ENCODE measurements around the gene IL31RA. TPM values are rescaled to one million over a fixed set of nuclear protein-coding genes. Genes with fewer than 3 reads are reported as not detected.

Gene IL31RA
- total RNA-seq, 1 donor from 2014 or later: 5.7 TPM

DNA sequence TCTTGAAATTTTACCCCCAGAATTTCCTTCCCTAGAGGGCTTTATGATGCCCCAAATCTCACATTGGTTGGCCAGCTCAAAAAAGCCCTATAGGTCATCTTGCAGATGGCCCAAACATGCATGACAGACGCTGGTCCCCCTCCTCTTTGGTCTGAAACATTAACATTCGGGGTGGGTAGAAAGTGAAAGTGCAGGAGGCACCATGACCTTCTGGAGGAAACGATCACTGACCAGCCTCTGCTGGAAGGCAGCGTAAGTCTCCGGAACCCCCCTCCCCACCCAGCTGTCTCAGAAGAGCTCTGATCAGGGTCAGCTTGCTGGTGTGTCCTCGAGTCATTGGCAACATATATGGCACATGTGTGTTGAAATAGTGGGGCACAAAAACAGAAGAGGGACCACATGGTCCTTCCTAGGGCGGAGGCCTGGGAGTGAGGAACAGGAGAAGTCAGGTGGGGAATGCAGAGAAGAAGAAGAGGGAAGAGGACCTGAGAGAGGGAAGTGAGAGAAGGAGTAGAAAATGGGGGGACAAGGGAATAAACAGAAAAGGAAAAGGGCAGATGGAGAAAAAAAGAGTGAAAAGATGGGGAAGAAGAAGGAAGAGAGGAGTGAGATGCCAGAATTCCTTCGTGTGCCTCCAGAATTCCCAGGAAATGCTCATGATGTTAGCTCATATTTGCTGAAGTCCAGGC lies 46.2 kb downstream of the IL31RA start:
- TF ChIP-seq EZH2 (IDR thresholded peaks at IDR 0.05; ENCODE audit: insufficient read depth, low read length): no peak
- TF ChIP-seq, protein P1, sequence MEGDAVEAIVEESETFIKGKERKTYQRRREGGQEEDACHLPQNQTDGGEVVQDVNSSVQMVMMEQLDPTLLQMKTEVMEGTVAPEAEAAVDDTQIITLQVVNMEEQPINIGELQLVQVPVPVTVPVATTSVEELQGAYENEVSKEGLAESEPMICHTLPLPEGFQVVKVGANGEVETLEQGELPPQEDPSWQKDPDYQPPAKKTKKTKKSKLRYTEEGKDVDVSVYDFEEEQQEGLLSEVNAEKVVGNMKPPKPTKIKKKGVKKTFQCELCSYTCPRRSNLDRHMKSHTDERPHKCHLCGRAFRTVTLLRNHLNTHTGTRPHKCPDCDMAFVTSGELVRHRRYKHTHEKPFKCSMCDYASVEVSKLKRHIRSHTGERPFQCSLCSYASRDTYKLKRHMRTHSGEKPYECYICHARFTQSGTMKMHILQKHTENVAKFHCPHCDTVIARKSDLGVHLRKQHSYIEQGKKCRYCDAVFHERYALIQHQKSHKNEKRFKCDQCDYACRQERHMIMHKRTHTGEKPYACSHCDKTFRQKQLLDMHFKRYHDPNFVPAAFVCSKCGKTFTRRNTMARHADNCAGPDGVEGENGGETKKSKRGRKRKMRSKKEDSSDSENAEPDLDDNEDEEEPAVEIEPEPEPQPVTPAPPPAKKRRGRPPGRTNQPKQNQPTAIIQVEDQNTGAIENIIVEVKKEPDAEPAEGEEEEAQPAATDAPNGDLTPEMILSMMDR (IDR thresholded peaks at IDR 0.05; ENCODE audit: insufficient read depth, low read depth, low read length): no peak
- H3K27ac Mint-ChIP-seq (ENCODE audit: unreplicated experiment): peak overlapping the region; percentile 64
- no peaks in the 10 kb centered on the region for H4K20me1 ChIP-seq (ENCODE audit: insufficient read depth, low read length)
- no peaks in the 10 kb centered on the region for H3K36me3 ChIP-seq (ENCODE audit: insufficient read depth, low read length)
- DNase-seq (ENCODE audit: low read depth) (no peak), FAIRE-seq (peak; percentile 93)
- peak overlapping the region; percentile 58 for H3K27ac ChIP-seq (ENCODE audit: low read depth, low read length)
- H2AFZ ChIP-seq (ENCODE audit: low read depth, low read length): peak overlapping the region; percentile 56
- H3K4me3 Mint-ChIP-seq (ENCODE audit: unreplicated experiment): no peak overlapping the region
- no peaks in the 10 kb centered on the region for H3K79me2 ChIP-seq (ENCODE audit: insufficient read depth, low read length)
- H3K9ac ChIP-seq (ENCODE audit: low read length): peak overlapping the region; percentile 48
- no peaks in the 10 kb centered on the region for H3K9me3 ChIP-seq (ENCODE audit: insufficient read depth, low read depth, low read length)
- no peaks in the 10 kb centered on the region for H3K27me3 ChIP-seq (ENCODE audit: insufficient read depth, low read length)
- H3K4me1 ChIP-seq (ENCODE audit: insufficient read depth, low read length): peaks cover 18% of the 10 kb centered on the region
- H3K4me3 ChIP-seq (ENCODE audit: insufficient read depth, low read depth, low read length): peak overlapping the region; percentile 11
- H3K4me1 Mint-ChIP-seq (ENCODE audit: low read depth, unreplicated experiment): peaks cover 21% of the 10 kb centered on the region
- H3K27me3 Mint-ChIP-seq (ENCODE audit: low read depth, unreplicated experiment): no peaks in the 10 kb centered on the region
- H3K36me3 Mint-ChIP-seq (ENCODE audit: low read depth, unreplicated experiment): no peaks in the 10 kb centered on the region
- H3K4me2 ChIP-seq (ENCODE audit: low read length): peak overlapping the region; percentile 83
- no peaks in the 10 kb centered on the region for H3K9me3 Mint-ChIP-seq (ENCODE audit: unreplicated experiment)

DNA sequence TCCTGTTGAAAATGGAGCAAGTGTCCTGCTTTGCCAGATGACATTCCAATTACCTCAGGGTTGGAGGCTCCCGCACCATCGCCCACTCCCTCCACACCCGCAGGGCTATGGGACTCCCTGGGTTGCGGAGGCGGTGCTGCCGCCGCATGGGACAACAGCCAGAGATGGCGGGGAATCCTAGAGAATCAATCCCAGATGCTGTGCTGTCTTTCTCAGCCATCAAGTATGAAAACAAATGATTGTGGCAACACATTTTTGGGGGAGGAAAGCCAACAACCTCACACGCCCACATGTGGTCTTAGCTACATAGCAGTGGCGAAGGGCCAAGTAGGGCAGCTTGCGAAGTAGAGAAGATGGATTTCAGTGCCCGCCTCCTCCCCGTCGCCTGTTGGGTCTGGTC lies 46.7 kb downstream of the IL31RA start:
- Histone ChIP-seq H3K36me3 (ENCODE audit: insufficient read depth, low read length) (no peaks in the 10 kb centered on the region), H2AFZ (ENCODE audit: low read depth, low read length) (peak overlapping the region; percentile 56), H3K27ac (ENCODE audit: low read depth, low read length) (peak overlapping the region; percentile 58), H3K27me3 (ENCODE audit: insufficient read depth, low read length) (no peaks in the 10 kb centered on the region), H3K4me3 (ENCODE audit: insufficient read depth, low read depth, low read length) (peak overlapping the region; percentile 11), H4K20me1 (ENCODE audit: insufficient read depth, low read length) (no peaks in the 10 kb centered on the region), H3K4me2 (ENCODE audit: low read length) (peak overlapping the region; percentile 83), H3K4me1 (ENCODE audit: insufficient read depth, low read length) (peaks cover 20% of the 10 kb centered on the region), H3K9me3 (ENCODE audit: insufficient read depth, low read depth, low read length) (no peaks in the 10 kb centered on the region), H3K9ac (ENCODE audit: low read length) (peak overlapping the region; percentile 48), H3K79me2 (ENCODE audit: insufficient read depth, low read length) (no peaks in the 10 kb centered on the region)
- FAIRE-seq (no peak), DNase-seq (ENCODE audit: low read depth) (peak; percentile 95)
- Mint-ChIP-seq H3K27me3 (ENCODE audit: low read depth, unreplicated experiment) (no peaks in the 10 kb centered on the region), H3K27ac (ENCODE audit: unreplicated experiment) (peak overlapping the region; percentile 64), H3K9me3 (ENCODE audit: unreplicated experiment) (no peaks in the 10 kb centered on the region), H3K4me3 (ENCODE audit: unreplicated experiment) (no peak overlapping the region), H3K4me1 (ENCODE audit: low read depth, unreplicated experiment) (peaks cover 21% of the 10 kb centered on the region), H3K36me3 (ENCODE audit: low read depth, unreplicated experiment) (no peaks in the 10 kb centered on the region)
- TF ChIP-seq EZH2 (IDR thresholded peaks at IDR 0.05; ENCODE audit: insufficient read depth, low read length): no peak
- TF ChIP-seq, protein P1 (IDR thresholded peaks at IDR 0.05; ENCODE audit: insufficient read depth, low read depth, low read length): no peak

DNA sequence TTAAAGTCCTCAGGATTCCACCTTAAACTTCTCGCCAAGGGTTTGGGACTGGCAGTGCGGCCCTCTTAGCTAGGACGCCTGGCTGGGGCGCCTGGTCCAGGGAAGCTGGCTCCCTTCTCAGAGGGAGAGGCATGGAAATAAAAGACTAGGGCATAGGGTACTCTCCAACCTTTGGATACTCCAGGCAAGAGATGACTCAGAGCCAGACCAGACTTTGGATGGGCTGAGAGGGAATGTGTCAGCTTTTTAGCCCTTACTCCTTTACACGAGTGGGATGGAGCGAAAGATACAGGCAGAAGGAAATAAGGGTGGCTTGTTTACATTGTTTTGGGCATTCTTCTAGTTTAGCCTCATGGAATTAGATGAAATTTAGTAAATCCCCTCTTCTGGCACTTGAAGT lies 48.2 kb downstream of the IL31RA start:
- Histone ChIP-seq H3K27ac (ENCODE audit: low read depth, low read length) (no peak overlapping the region), H2AFZ (ENCODE audit: low read depth, low read length) (no peak overlapping the region), H3K4me2 (ENCODE audit: low read length) (no peak overlapping the region), H3K36me3 (ENCODE audit: insufficient read depth, low read length) (no peaks in the 10 kb centered on the region), H3K27me3 (ENCODE audit: insufficient read depth, low read length) (no peaks in the 10 kb centered on the region), H4K20me1 (ENCODE audit: insufficient read depth, low read length) (no peaks in the 10 kb centered on the region), H3K9ac (ENCODE audit: low read length) (no peak overlapping the region), H3K4me1 (ENCODE audit: insufficient read depth, low read length) (peaks cover 34% of the 10 kb centered on the region), H3K9me3 (ENCODE audit: insufficient read depth, low read depth, low read length) (no peaks in the 10 kb centered on the region), H3K79me2 (ENCODE audit: insufficient read depth, low read length) (no peaks in the 10 kb centered on the region), H3K4me3 (ENCODE audit: insufficient read depth, low read depth, low read length) (no peak overlapping the region)
- Mint-ChIP-seq H3K4me3 (ENCODE audit: unreplicated experiment) (no peak overlapping the region), H3K27me3 (ENCODE audit: low read depth, unreplicated experiment) (no peaks in the 10 kb centered on the region), H3K36me3 (ENCODE audit: low read depth, unreplicated experiment) (no peaks in the 10 kb centered on the region), H3K4me1 (ENCODE audit: low read depth, unreplicated experiment) (peaks cover 16% of the 10 kb centered on the region), H3K27ac (ENCODE audit: unreplicated experiment) (peak overlapping the region; percentile 72), H3K9me3 (ENCODE audit: unreplicated experiment) (no peaks in the 10 kb centered on the region)
- TF ChIP-seq EZH2 (IDR thresholded peaks at IDR 0.05; ENCODE audit: insufficient read depth, low read length): no peak
- TF ChIP-seq, protein P1 (IDR thresholded peaks at IDR 0.05; ENCODE audit: insufficient read depth, low read depth, low read length): no peak
- no peak for FAIRE-seq
- DNase-seq (ENCODE audit: low read depth): peak; percentile 46
